ENCODE results near the gene PRRG4. TPM values are rescaled to one million over a fixed set of nuclear protein-coding genes. Genes with fewer than 3 reads are reported as not detected.
"Not testable (repeated sequence)": the region's sequence is repeated elsewhere in the genome, so short reads cannot be mapped to it uniquely, and the experiment has no call there.

PRRG4 gene
- total RNA-seq, result under 1 TPM; 0.42 to 0.52 TPM

- no peaks in the 10 kb centered on the region for H3K36me3 Mint-ChIP-seq (ENCODE audit: low read depth)
- no peaks in the 10 kb centered on the region for H3K9me3 Mint-ChIP-seq
- H3K27ac Mint-ChIP-seq, result peak within 1 kb of the TSS; percentile 77
- H3K4me3 Mint-ChIP-seq, result peak within 1 kb of the TSS; percentile 84
- peaks cover 4% of the 10 kb centered on the region for H3K4me1 Mint-ChIP-seq
- ATAC-seq (replicated peaks), result peak; percentile 86
- peaks cover 31% of the 10 kb centered on the region for H3K27me3 Mint-ChIP-seq
These were observed at the start of gene PRRG4 for GRCh38 chr11:32829680-32830412. PRRG4 (plus strand) TSS chr11:32829927; CDS start chr11:32830530, 603 bp downstream.

- ATAC-seq (replicated peaks); H3K27ac Mint-ChIP-seq; H3K27me3 Mint-ChIP-seq; H3K36me3 Mint-ChIP-seq (ENCODE audit: low read depth); H3K9me3 Mint-ChIP-seq; H3K4me1 Mint-ChIP-seq; H3K4me3 Mint-ChIP-seq: not testable (repeated sequence)
These were observed 48.9 kb upstream of the PRRG4 start for GRCh38 chr11:32780839-32781238.

GRCh38 chr11:32781721-32782120, 48.0 kb upstream of the PRRG4 start:
- no peaks in the 10 kb centered on the region for H3K27me3 Mint-ChIP-seq
- H3K9me3 Mint-ChIP-seq, result no peaks in the 10 kb centered on the region
- H3K4me1 Mint-ChIP-seq, result no peaks in the 10 kb centered on the region
- H3K36me3 Mint-ChIP-seq (ENCODE audit: low read depth), result no peaks in the 10 kb centered on the region
- H3K27ac Mint-ChIP-seq, result no peak overlapping the region
- H3K4me3 Mint-ChIP-seq, result no peak overlapping the region
- no peak for ATAC-seq (replicated peaks)

- ATAC-seq (replicated peaks), result no peak
- Mint-ChIP-seq H3K27me3 (peaks cover 7% of the 10 kb centered on the region), H3K27ac (no peak overlapping the region), H3K36me3 (ENCODE audit: low read depth) (no peaks in the 10 kb centered on the region), H3K9me3 (no peaks in the 10 kb centered on the region), H3K4me1 (no peaks in the 10 kb centered on the region), H3K4me3 (no peak overlapping the region)
These were observed 44.5 kb upstream of the PRRG4 start for GRCh38 chr11:32785262-32785661.

- no peak overlapping the region for H3K4me3 Mint-ChIP-seq
- H3K27ac Mint-ChIP-seq, result no peak overlapping the region
- no peak for ATAC-seq (replicated peaks)
- H3K4me1 Mint-ChIP-seq, result no peaks in the 10 kb centered on the region
- H3K9me3 Mint-ChIP-seq, result no peaks in the 10 kb centered on the region
- no peaks in the 10 kb centered on the region for H3K36me3 Mint-ChIP-seq (ENCODE audit: low read depth)
- H3K27me3 Mint-ChIP-seq, result peaks cover 11% of the 10 kb centered on the region
These were observed 42.9 kb upstream of the PRRG4 start for GRCh38 chr11:32786811-32787210.

- H3K4me3 Mint-ChIP-seq, result no peak overlapping the region
- no peaks in the 10 kb centered on the region for H3K9me3 Mint-ChIP-seq
- ATAC-seq (replicated peaks), result no peak
- H3K27ac Mint-ChIP-seq, result no peak overlapping the region
- H3K4me1 Mint-ChIP-seq, result no peaks in the 10 kb centered on the region
- peaks cover 18% of the 10 kb centered on the region for H3K27me3 Mint-ChIP-seq
- no peaks in the 10 kb centered on the region for H3K36me3 Mint-ChIP-seq (ENCODE audit: low read depth)
These were observed 38.8 kb upstream of the PRRG4 start for GRCh38 chr11:32790916-32791315.

GRCh38 chr11:32792111-32792947, 37.4 kb upstream of the PRRG4 start:
- Mint-ChIP-seq H3K4me3 (no peak overlapping the region), H3K36me3 (ENCODE audit: low read depth) (no peaks in the 10 kb centered on the region), H3K9me3 (no peaks in the 10 kb centered on the region), H3K27ac (no peak overlapping the region), H3K4me1 (no peaks in the 10 kb centered on the region), H3K27me3 (peaks cover 18% of the 10 kb centered on the region)
- peak; percentile 16 for ATAC-seq (replicated peaks)

GRCh38 chr11:32792948-32793475, 36.7 kb upstream of the PRRG4 start:
- no peaks in the 10 kb centered on the region for H3K4me1 Mint-ChIP-seq
- no peaks in the 10 kb centered on the region for H3K9me3 Mint-ChIP-seq
- no peaks in the 10 kb centered on the region for H3K36me3 Mint-ChIP-seq (ENCODE audit: low read depth)
- peaks cover 16% of the 10 kb centered on the region for H3K27me3 Mint-ChIP-seq
- peak overlapping the region; percentile 37 for H3K4me3 Mint-ChIP-seq
- peak; percentile 71 for ATAC-seq (replicated peaks)
- H3K27ac Mint-ChIP-seq, result no peak overlapping the region

- no peak within 1 kb of the TSS for H3K4me3 Mint-ChIP-seq
These were observed 35.3 kb upstream of the PRRG4 start, which contains the start of gene CCDC73 for GRCh38 chr11:32794439-32794838. CCDC73 (minus strand) TSS chr11:32794662; CDS start chr11:32760243, 34,419 bp downstream.

GRCh38 chr11:32796425-32796824, 33.3 kb upstream of the PRRG4 start:
- Mint-ChIP-seq H3K27ac (no peak overlapping the region), H3K4me1 (no peaks in the 10 kb centered on the region), H3K9me3 (no peaks in the 10 kb centered on the region), H3K4me3 (no peak overlapping the region), H3K27me3 (peaks cover 16% of the 10 kb centered on the region), H3K36me3 (ENCODE audit: low read depth) (no peaks in the 10 kb centered on the region)
- no peak for ATAC-seq (replicated peaks)

More at GRCh38 chr11:32794439-32794838, 35.3 kb upstream of the PRRG4 start, which contains the start of gene CCDC73:
- no peak within 1 kb of the TSS for H3K27ac Mint-ChIP-seq
- H3K9me3 Mint-ChIP-seq, result no peaks in the 10 kb centered on the region
- ATAC-seq (replicated peaks), result no peak
- H3K27me3 Mint-ChIP-seq, result peaks cover 15% of the 10 kb centered on the region
- H3K36me3 Mint-ChIP-seq (ENCODE audit: low read depth), result no peaks in the 10 kb centered on the region
- no peaks in the 10 kb centered on the region for H3K4me1 Mint-ChIP-seq

- Mint-ChIP-seq H3K27ac (no peak overlapping the region), H3K36me3 (ENCODE audit: low read depth) (no peaks in the 10 kb centered on the region), H3K4me1 (no peaks in the 10 kb centered on the region), H3K9me3 (no peaks in the 10 kb centered on the region), H3K4me3 (no peak overlapping the region), H3K27me3 (no peaks in the 10 kb centered on the region)
- peak; percentile 85 for ATAC-seq (replicated peaks)
These were observed 20.4 kb upstream of the PRRG4 start for GRCh38 chr11:32809313-32809712.

- H3K27me3 Mint-ChIP-seq, result peaks cover 4% of the 10 kb centered on the region
These were observed 12.4 kb upstream of the PRRG4 start for GRCh38 chr11:32817181-32817851.

GRCh38 chr11:32817852-32818183, 11.9 kb upstream of the PRRG4 start:
- Mint-ChIP-seq H3K4me3 (no peak overlapping the region), H3K4me1 (peaks cover 5% of the 10 kb centered on the region), H3K27ac (peak overlapping the region; percentile 2), H3K36me3 (ENCODE audit: low read depth) (no peaks in the 10 kb centered on the region), H3K9me3 (no peaks in the 10 kb centered on the region), H3K27me3 (peaks cover 9% of the 10 kb centered on the region)
- no peak for ATAC-seq (replicated peaks)

More at GRCh38 chr11:32817181-32817851, 12.4 kb upstream of the PRRG4 start:
- Mint-ChIP-seq H3K36me3 (ENCODE audit: low read depth) (no peaks in the 10 kb centered on the region), H3K4me3 (no peak overlapping the region), H3K4me1 (peaks cover 5% of the 10 kb centered on the region), H3K9me3 (no peaks in the 10 kb centered on the region), H3K27ac (peak overlapping the region; percentile 2)
- ATAC-seq (replicated peaks), result peak; percentile 91

GRCh38 chr11:32819187-32819586, 10.5 kb upstream of the PRRG4 start:
- no peak for ATAC-seq (replicated peaks)
- peaks cover 5% of the 10 kb centered on the region for H3K4me1 Mint-ChIP-seq
- peaks cover 10% of the 10 kb centered on the region for H3K27me3 Mint-ChIP-seq
- H3K4me3 Mint-ChIP-seq, result no peak overlapping the region
- H3K27ac Mint-ChIP-seq, result no peak overlapping the region
- H3K36me3 Mint-ChIP-seq (ENCODE audit: low read depth), result no peaks in the 10 kb centered on the region
- H3K9me3 Mint-ChIP-seq, result no peaks in the 10 kb centered on the region

Measured in activated T-helper 17 cell treated with anti-CD3 and anti-CD28 coated beads, Interleukin-2, amount 50 U/mL, for 72 hours (primary cell).